ENCODE data around the gene RIPOR1.

Gene RIPOR1

GRCh38 chr16:67543582-67543981 is 15.0 kb downstream of the RIPOR1 start:
- Histone ChIP-seq H3K4me3 (ENCODE audit: low read length) (no peak overlapping the region), H3K4me2 (ENCODE audit: low read length) (no peak overlapping the region), H3K27me3 (ENCODE audit: control insufficient read depth, low read length) (peaks cover 3% of the 10 kb centered on the region), H3K27ac (ENCODE audit: low read depth, low read length) (no peak overlapping the region), H3F3A (ENCODE audit: control insufficient read depth, insufficient read depth) (peaks cover 21% of the 10 kb centered on the region), H4K20me1 (ENCODE audit: control insufficient read depth, insufficient read depth, low read depth, low read length) (no peaks in the 10 kb centered on the region), H3K9me2 (replicated peaks; ENCODE audit: control insufficient read depth, low read length) (no peaks in the 10 kb centered on the region), H3K79me2 (ENCODE audit: control insufficient read depth, low read length) (peaks cover 13% of the 10 kb centered on the region), H3K36me3 (ENCODE audit: control insufficient read depth, low read length) (peaks cover 64% of the 10 kb centered on the region), H3K9me3 (ENCODE audit: control insufficient read depth, insufficient read depth, low read length) (no peaks in the 10 kb centered on the region), H3K4me1 (ENCODE audit: control insufficient read depth, low read length) (peaks cover 76% of the 10 kb centered on the region)
- TF ChIP-seq CTCF (IDR thresholded peaks at IDR 0.05; ENCODE audit: low read depth, low read length, poor library complexity, severe bottlenecking): no peak
- no peak for TF ChIP-seq EZH2phosphoT487 (IDR thresholded peaks at IDR 0.05; ENCODE audit: borderline replicate concordance, low read length)

GRCh38 chr16:67544329-67544841 is 15.8 kb downstream of the RIPOR1 start:
- TF ChIP-seq CTCF (IDR thresholded peaks at IDR 0.05; ENCODE audit: low read depth, low read length, poor library complexity, severe bottlenecking) (peak; percentile 54), EZH2phosphoT487 (IDR thresholded peaks at IDR 0.05; ENCODE audit: borderline replicate concordance, low read length) (no peak)
- Histone ChIP-seq H3K27me3 (ENCODE audit: control insufficient read depth, low read length) (no peaks in the 10 kb centered on the region), H3K4me3 (ENCODE audit: low read length) (peak overlapping the region; percentile 40), H3K9me2 (replicated peaks; ENCODE audit: control insufficient read depth, low read length) (no peaks in the 10 kb centered on the region), H3K79me2 (ENCODE audit: control insufficient read depth, low read length) (peaks cover 19% of the 10 kb centered on the region), H3K27ac (ENCODE audit: low read depth, low read length) (peak overlapping the region; percentile 99), H4K20me1 (ENCODE audit: control insufficient read depth, insufficient read depth, low read depth, low read length) (no peaks in the 10 kb centered on the region), H3K9me3 (ENCODE audit: control insufficient read depth, insufficient read depth, low read length) (no peaks in the 10 kb centered on the region), H3K4me1 (ENCODE audit: control insufficient read depth, low read length) (peaks cover 77% of the 10 kb centered on the region), H3K36me3 (ENCODE audit: control insufficient read depth, low read length) (peaks cover 72% of the 10 kb centered on the region), H3K4me2 (ENCODE audit: low read length) (peak overlapping the region; percentile 94), H3F3A (ENCODE audit: control insufficient read depth, insufficient read depth) (peaks cover 21% of the 10 kb centered on the region)

- H3K79me2 ChIP-seq (ENCODE audit: control insufficient read depth, low read length): peaks cover 25% of the 10 kb centered on the region
- H3K4me2 ChIP-seq (ENCODE audit: low read length): peak overlapping the region; percentile 94
Observed at GRCh38 chr16:67544844-67545664, 16.4 kb downstream of the RIPOR1 start.

More at GRCh38 chr16:67544844-67545664, 16.4 kb downstream of the RIPOR1 start:
- no peak for TF ChIP-seq EZH2phosphoT487 (IDR thresholded peaks at IDR 0.05; ENCODE audit: borderline replicate concordance, low read length)
- no peak for TF ChIP-seq CTCF (IDR thresholded peaks at IDR 0.05; ENCODE audit: low read depth, low read length, poor library complexity, severe bottlenecking)
- peak overlapping the region; percentile 99 for H3K27ac ChIP-seq (ENCODE audit: low read depth, low read length)
- peaks cover 27% of the 10 kb centered on the region for H3F3A ChIP-seq (ENCODE audit: control insufficient read depth, insufficient read depth)
- H3K9me2 ChIP-seq (replicated peaks; ENCODE audit: control insufficient read depth, low read length): no peaks in the 10 kb centered on the region
- peak overlapping the region; percentile 40 for H3K4me3 ChIP-seq (ENCODE audit: low read length)
- no peaks in the 10 kb centered on the region for H3K9me3 ChIP-seq (ENCODE audit: control insufficient read depth, insufficient read depth, low read length)
- H3K27me3 ChIP-seq (ENCODE audit: control insufficient read depth, low read length): no peaks in the 10 kb centered on the region
- H3K4me1 ChIP-seq (ENCODE audit: control insufficient read depth, low read length): peaks cover 83% of the 10 kb centered on the region
- H4K20me1 ChIP-seq (ENCODE audit: control insufficient read depth, insufficient read depth, low read depth, low read length): no peaks in the 10 kb centered on the region
- peaks cover 74% of the 10 kb centered on the region for H3K36me3 ChIP-seq (ENCODE audit: control insufficient read depth, low read length)
